HG03066 (cell line): ENCODE data around the gene CATSPERD.
A peak's percentile ranks its signal among the peaks of the same experiment; 100 is the strongest.

Source experiments
- ATAC-seq: cut with Tn5 transposase; IDR thresholded peaks from one replicate; pipeline ENCODE4 v1.9.1; 2021; ENCODE audit warnings: low read depth; ENCODE audit not compliant: unreplicated experiment

CATSPERD gene

GRCh38 chr19:5825178-5825577, 104.7 kb downstream of the CATSPERD start:
- ATAC-seq, result no peak

- no peak for ATAC-seq
Observed at GRCh38 chr19:5826531-5827341, 106.3 kb downstream of the CATSPERD start.

- no peak for ATAC-seq
Observed at GRCh38 chr19:5827342-5827890, 107.0 kb downstream of the CATSPERD start.

GRCh38 chr19:5827891-5828660, 107.6 kb downstream of the CATSPERD start:
- ATAC-seq, result peak; percentile 55
